K562 (cell line): Measurements from ENCODE around the gene LRRC25. TPM values are rescaled to one million over a fixed set of nuclear protein-coding genes. Genes with fewer than 3 reads are reported as not detected.

Source experiments
- CEBPG ChIP-seq, 3 experiments: fragments of 200-800 bp in 1 of 3; sonication (Bioruptor generic) in 1 of 3; sonication (generic) in 1 of 3; formaldehyde crosslinking in 1 of 3; IDR thresholded peaks in 2 of 3; conservative IDR thresholded peaks in 1 of 3; 2 replicates each; pipeline versions ENCODE4 v1.6.1 to v1.8.0; 2016 to 2022; ENCODE audit warnings: missing compliant biosample characterization in 2 of 3, missing genetic modification characterization in 2 of 3, mild to moderate bottlenecking in 1 of 3, missing genetic modification reagents in 1 of 3
- DDX20 ChIP-seq: fragments of 450-650 bp; IDR thresholded peaks from 2 replicates; pipeline ENCODE4 v1.6.1; 2016; ENCODE audit warnings: missing genetic modification characterization, low read depth, mild to moderate bottlenecking, missing compliant biosample characterization, moderate library complexity
- ELF4 ChIP-seq: fragments of 450-650 bp; formaldehyde crosslinking; IDR thresholded peaks from 2 replicates; pipeline ENCODE4 v1.4.0; 2022; ENCODE audit warnings: missing genetic modification characterization
- GABPB2 ChIP-seq: fragments of 250-450 bp; sonication (Bioruptor Pico); conservative IDR thresholded peaks from 2 replicates; pipeline ENCODE4 v1.5.1; 2021; ENCODE audit warnings: mild to moderate bottlenecking
- HDAC2 ChIP-seq: fragments of 450-650 bp; IDR thresholded peaks from 2 replicates; pipeline ENCODE4 v1.6.1; 2016; ENCODE audit warnings: mild to moderate bottlenecking
- L3MBTL2 ChIP-seq: fragments of 450-650 bp; IDR thresholded peaks from 2 replicates; pipeline ENCODE4 v1.6.1; 2016; ENCODE audit warnings: mild to moderate bottlenecking, moderate library complexity
- MYBL2 ChIP-seq, 2 experiments: fragments of 450-650 bp in 1 of 2; sonication (generic) in 1 of 2; formaldehyde crosslinking in 1 of 2; IDR thresholded peaks; 2 replicates each; pipeline versions ENCODE4 v1.6.1 to v1.8.1; 2017 to 2022; ENCODE audit warnings: borderline replicate concordance in 1 of 2, inconsistent platforms in 1 of 2, low read depth in 1 of 2, mild to moderate bottlenecking in 1 of 2, missing genetic modification reagents in 1 of 2, moderate library complexity in 1 of 2
- RBM15 ChIP-seq: fragments of 200-400 bp; formaldehyde crosslinking; IDR thresholded peaks from 2 replicates; pipeline ENCODE4 v1.6.1; 2018; ENCODE audit warnings: mild to moderate bottlenecking, low read length, moderate library complexity; ENCODE audit not compliant: insufficient read depth
- SIN3B ChIP-seq: fragments of 450-650 bp; IDR thresholded peaks from 2 replicates; pipeline ENCODE4 v1.6.1; 2017; ENCODE audit warnings: low read depth, mild to moderate bottlenecking, moderate library complexity
- TAF9B ChIP-seq: fragments of 450-650 bp; IDR thresholded peaks from 2 replicates; pipeline ENCODE4 v1.6.1; 2018; ENCODE audit warnings: mild to moderate bottlenecking; ENCODE audit not compliant: partially characterized antibody
- ZBTB8A ChIP-seq: fragments of 450-650 bp; IDR thresholded peaks from 2 replicates; pipeline ENCODE4 v1.6.1; 2018; ENCODE audit warnings: mild to moderate bottlenecking, moderate library complexity; ENCODE audit not compliant: partially characterized antibody
- ZNF282 ChIP-seq: sonication (generic); formaldehyde crosslinking; IDR thresholded peaks from 2 replicates; pipeline ENCODE4 v1.8.1; 2023; ENCODE audit warnings: missing genetic modification reagents
- polyA plus RNA-seq, 8 experiments: library from polyadenylated mRNA; depleted of rRNA in 4 of 8; stranded (reverse) in 5 of 8; unstranded in 3 of 8; fragments of >200 nt; fragmentation: Nextera tagmentation in 2 of 8; fragmentation: Illumina TruSeq in 1 of 8; extraction: Ambion mirVana in 2 of 8; extraction: Trizol in 1 of 8; gene quantifications; 2 replicates each; pipeline versions ENCODE4 v1.2.1 to v1.2.3, GENCODE V29; 2011 to 2014; ENCODE audit warnings: inconsistent platforms in 1 of 8, missing spikeins in 1 of 8
- total RNA-seq, 7 experiments: library from RNA; depleted of rRNA in 6 of 7; stranded (reverse); fragments of >200 nt in 6 of 7; fragmentation: Illumina TruSeq in 2 of 7; extraction: Trizol in 2 of 7; gene quantifications; 2 replicates each; pipeline versions ENCODE4 v1.2.1 to v1.2.3, GENCODE V29; 2011 to 2021; ENCODE audit warnings: low replicate concordance in 1 of 7
- TF ChIP-seq, protein P1 (sequence below), 2 experiments: fragments of 450-650 bp; conservative IDR thresholded peaks; 2 replicates each; pipeline ENCODE4 v1.6.1; 2017; ENCODE audit warnings: mild to moderate bottlenecking in 2 of 2, moderate library complexity in 2 of 2
- TF ChIP-seq, protein P2 (sequence below): sonication (generic); formaldehyde crosslinking; IDR thresholded peaks from 2 replicates; pipeline ENCODE4 v1.8.0; 2022; ENCODE audit warnings: missing genetic modification reagents, mild to moderate bottlenecking, moderate library complexity, borderline replicate concordance
- TF ChIP-seq, protein P3 (sequence below): fragments of 250-450 bp; sonication (Bioruptor Pico); IDR thresholded peaks from 2 replicates; pipeline ENCODE4 v1.4.0; 2020
- TF ChIP-seq, protein P4 (sequence below): sonication (generic); formaldehyde crosslinking; IDR thresholded peaks from 2 replicates; pipeline ENCODE4 v1.8.1; 2023; ENCODE audit warnings: mild to moderate bottlenecking, missing genetic modification reagents

LRRC25 gene
- total and polyA plus RNA-seq, 9 of the 15 experiments (the other 6 are each of a cell fraction or from before 2014, with no cell fraction given): 0.07 to 0.36 (median 0.10) TPM; not detected in 3

DNA sequence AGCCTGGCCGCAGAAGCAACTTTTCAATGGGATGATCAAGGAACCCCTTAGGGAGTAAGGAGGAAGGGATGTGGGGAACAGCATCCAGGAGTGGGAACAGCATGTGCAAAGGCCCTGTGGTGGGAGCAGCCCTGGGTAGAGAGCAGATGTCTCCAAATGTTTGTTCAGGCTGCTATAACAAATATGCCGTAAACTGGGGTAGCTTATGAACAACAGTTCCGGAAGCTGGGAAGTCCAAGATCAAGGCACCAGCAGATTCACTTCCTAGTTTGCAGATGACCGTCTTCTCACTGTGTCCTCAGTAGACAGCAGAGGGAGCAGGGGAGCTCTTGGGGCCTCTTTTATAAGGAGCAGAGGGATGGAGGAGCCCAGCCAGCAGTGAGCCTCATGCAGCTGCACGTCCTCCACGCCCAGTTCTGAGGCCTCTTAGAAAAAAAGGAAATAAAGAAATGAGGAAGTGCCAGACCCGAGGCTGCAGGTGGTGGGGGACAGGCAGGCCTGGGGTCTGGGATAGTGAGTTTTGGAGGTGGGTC lies 4.2 kb upstream of the LRRC25 start (continued):
- TF ChIP-seq DDX20 (tag) (no peak), GABPB2 (CRISPR knock-in tag) (no peak), ZNF282 (CRISPR knock-in tag) (no peak), SIN3B (no peak; the same call in 1 of the 2 replicates), MYBL2 (IDR thresholded peaks at IDR 0.05; ENCODE audit: low read depth) (no peak), MYBL2 (CRISPR knock-in tag; IDR thresholded peaks at IDR 0.05; ENCODE audit: borderline replicate concordance) (no peak), L3MBTL2 (peak; percentile 56), ZBTB8A (no peak), ELF4 (CRISPR knock-in tag) (no peak), HDAC2 (peak; percentile 83), RBM15 (no peak), CEBPG (CRISPR knock-in tag; IDR thresholded peaks at IDR 0.05) (no peak), CEBPG (tag; conservative IDR thresholded peaks at IDR 0.05 in 1 of 2, IDR thresholded peaks at IDR 0.05 in 1 of 2) (no peak), TAF9B (no peak)
- TF ChIP-seq, protein P1, sequence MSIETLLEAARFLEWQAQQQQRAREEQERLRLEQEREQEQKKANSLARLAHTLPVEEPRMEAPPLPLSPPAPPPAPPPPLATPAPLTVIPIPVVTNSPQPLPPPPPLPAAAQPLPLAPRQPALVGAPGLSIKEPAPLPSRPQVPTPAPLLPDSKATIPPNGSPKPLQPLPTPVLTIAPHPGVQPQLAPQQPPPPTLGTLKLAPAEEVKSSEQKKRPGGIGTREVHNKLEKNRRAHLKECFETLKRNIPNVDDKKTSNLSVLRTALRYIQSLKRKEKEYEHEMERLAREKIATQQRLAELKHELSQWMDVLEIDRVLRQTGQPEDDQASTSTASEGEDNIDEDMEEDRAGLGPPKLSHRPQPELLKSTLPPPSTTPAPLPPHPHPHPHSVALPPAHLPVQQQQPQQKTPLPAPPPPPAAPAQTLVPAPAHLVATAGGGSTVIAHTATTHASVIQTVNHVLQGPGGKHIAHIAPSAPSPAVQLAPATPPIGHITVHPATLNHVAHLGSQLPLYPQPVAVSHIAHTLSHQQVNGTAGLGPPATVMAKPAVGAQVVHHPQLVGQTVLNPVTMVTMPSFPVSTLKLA (conservative IDR thresholded peaks at IDR 0.05): 0 out of 4 replicates have a peak, but pooled peaks of 1 of the 2 experiments have one; percentile 41
- TF ChIP-seq, protein P2, sequence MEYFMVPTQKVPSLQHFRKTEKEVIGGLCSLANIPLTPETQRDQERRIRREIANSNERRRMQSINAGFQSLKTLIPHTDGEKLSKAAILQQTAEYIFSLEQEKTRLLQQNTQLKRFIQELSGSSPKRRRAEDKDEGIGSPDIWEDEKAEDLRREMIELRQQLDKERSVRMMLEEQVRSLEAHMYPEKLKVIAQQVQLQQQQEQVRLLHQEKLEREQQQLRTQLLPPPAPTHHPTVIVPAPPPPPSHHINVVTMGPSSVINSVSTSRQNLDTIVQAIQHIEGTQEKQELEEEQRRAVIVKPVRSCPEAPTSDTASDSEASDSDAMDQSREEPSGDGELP (CRISPR knock-in tag): peak; percentile 66; the same call in 1 of the 2 replicates
- TF ChIP-seq, protein P3, sequence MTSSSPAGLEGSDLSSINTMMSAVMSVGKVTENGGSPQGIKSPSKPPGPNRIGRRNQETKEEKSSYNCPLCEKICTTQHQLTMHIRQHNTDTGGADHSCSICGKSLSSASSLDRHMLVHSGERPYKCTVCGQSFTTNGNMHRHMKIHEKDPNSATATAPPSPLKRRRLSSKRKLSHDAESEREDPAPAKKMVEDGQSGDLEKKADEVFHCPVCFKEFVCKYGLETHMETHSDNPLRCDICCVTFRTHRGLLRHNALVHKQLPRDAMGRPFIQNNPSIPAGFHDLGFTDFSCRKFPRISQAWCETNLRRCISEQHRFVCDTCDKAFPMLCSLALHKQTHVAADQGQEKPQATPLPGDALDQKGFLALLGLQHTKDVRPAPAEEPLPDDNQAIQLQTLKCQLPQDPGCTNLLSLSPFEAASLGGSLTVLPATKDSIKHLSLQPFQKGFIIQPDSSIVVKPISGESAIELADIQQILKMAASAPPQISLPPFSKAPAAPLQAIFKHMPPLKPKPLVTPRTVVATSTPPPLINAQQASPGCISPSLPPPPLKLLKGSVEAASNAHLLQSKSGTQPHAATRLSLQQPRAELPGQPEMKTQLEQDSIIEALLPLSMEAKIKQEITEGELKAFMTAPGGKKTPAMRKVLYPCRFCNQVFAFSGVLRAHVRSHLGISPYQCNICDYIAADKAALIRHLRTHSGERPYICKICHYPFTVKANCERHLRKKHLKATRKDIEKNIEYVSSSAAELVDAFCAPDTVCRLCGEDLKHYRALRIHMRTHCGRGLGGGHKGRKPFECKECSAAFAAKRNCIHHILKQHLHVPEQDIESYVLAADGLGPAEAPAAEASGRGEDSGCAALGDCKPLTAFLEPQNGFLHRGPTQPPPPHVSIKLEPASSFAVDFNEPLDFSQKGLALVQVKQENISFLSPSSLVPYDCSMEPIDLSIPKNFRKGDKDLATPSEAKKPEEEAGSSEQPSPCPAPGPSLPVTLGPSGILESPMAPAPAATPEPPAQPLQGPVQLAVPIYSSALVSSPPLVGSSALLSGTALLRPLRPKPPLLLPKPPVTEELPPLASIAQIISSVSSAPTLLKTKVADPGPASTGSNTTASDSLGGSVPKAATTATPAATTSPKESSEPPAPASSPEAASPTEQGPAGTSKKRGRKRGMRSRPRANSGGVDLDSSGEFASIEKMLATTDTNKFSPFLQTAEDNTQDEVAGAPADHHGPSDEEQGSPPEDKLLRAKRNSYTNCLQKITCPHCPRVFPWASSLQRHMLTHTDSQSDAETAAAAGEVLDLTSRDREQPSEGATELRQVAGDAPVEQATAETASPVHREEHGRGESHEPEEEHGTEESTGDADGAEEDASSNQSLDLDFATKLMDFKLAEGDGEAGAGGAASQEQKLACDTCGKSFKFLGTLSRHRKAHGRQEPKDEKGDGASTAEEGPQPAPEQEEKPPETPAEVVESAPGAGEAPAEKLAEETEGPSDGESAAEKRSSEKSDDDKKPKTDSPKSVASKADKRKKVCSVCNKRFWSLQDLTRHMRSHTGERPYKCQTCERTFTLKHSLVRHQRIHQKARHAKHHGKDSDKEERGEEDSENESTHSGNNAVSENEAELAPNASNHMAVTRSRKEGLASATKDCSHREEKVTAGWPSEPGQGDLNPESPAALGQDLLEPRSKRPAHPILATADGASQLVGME (CRISPR knock-in tag): no peak
- TF ChIP-seq, protein P4, sequence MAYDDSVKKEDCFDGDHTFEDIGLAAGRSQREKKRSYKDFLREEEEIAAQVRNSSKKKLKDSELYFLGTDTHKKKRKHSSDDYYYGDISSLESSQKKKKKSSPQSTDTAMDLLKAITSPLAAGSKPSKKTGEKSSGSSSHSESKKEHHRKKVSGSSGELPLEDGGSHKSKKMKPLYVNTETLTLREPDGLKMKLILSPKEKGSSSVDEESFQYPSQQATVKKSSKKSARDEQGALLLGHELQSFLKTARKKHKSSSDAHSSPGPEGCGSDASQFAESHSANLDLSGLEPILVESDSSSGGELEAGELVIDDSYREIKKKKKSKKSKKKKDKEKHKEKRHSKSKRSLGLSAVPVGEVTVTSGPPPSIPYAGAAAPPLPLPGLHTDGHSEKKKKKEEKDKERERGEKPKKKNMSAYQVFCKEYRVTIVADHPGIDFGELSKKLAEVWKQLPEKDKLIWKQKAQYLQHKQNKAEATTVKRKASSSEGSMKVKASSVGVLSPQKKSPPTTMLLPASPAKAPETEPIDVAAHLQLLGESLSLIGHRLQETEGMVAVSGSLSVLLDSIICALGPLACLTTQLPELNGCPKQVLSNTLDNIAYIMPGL (CRISPR knock-in tag): no peak
